ENCODE results near the gene KLF13. TPM values are rescaled to one million over a fixed set of nuclear protein-coding genes. Genes with fewer than 3 reads are reported as not detected.

Gene KLF13
- total RNA-seq, 1 donor from 2014 or later = 59.1 TPM

- no peak for TF ChIP-seq CTCF (IDR thresholded peaks at IDR 0.05)
- Mint-ChIP-seq H3K36me3 (ENCODE audit: low read depth) (no peaks in the 10 kb centered on the region), H3K4me1 (ENCODE audit: low read depth) (peaks cover 48% of the 10 kb centered on the region), H3K27ac (ENCODE audit: unreplicated experiment) (no peak overlapping the region), H3K27me3 (ENCODE audit: low read depth) (no peaks in the 10 kb centered on the region), H3K9me3 (ENCODE audit: low read depth) (no peaks in the 10 kb centered on the region), H3K4me3 (ENCODE audit: unreplicated experiment) (no peak overlapping the region)
- no peak for DNase-seq (ENCODE audit: low spot score)
Observed at GRCh38 chr15:31330836-31331235, 4.2 kb downstream of the KLF13 start.

GRCh38 chr15:31331389-31331788, 4.8 kb downstream of the KLF13 start:
- H3K27me3 Mint-ChIP-seq (ENCODE audit: low read depth) = no peaks in the 10 kb centered on the region
- no peaks in the 10 kb centered on the region for H3K9me3 Mint-ChIP-seq (ENCODE audit: low read depth)
- H3K36me3 Mint-ChIP-seq (ENCODE audit: low read depth) = no peaks in the 10 kb centered on the region
- no peak for TF ChIP-seq CTCF (IDR thresholded peaks at IDR 0.05)
- DNase-seq (ENCODE audit: low spot score) = no peak
- H3K27ac Mint-ChIP-seq (ENCODE audit: unreplicated experiment) = no peak overlapping the region
- H3K4me1 Mint-ChIP-seq (ENCODE audit: low read depth) = peaks cover 49% of the 10 kb centered on the region
- no peak overlapping the region for H3K4me3 Mint-ChIP-seq (ENCODE audit: unreplicated experiment)

- H3K27ac Mint-ChIP-seq (ENCODE audit: unreplicated experiment) = no peak overlapping the region
- no peaks in the 10 kb centered on the region for H3K27me3 Mint-ChIP-seq (ENCODE audit: low read depth)
- no peak for DNase-seq (ENCODE audit: low spot score)
- H3K4me3 Mint-ChIP-seq (ENCODE audit: unreplicated experiment) = no peak overlapping the region
- peaks cover 55% of the 10 kb centered on the region for H3K4me1 Mint-ChIP-seq (ENCODE audit: low read depth)
- no peaks in the 10 kb centered on the region for H3K9me3 Mint-ChIP-seq (ENCODE audit: low read depth)
- TF ChIP-seq CTCF (IDR thresholded peaks at IDR 0.05) = no peak
- no peaks in the 10 kb centered on the region for H3K36me3 Mint-ChIP-seq (ENCODE audit: low read depth)
Observed at GRCh38 chr15:31332020-31332680, 5.5 kb downstream of the KLF13 start.

- Mint-ChIP-seq H3K9me3 (ENCODE audit: low read depth) (no peaks in the 10 kb centered on the region), H3K4me1 (ENCODE audit: low read depth) (peaks cover 56% of the 10 kb centered on the region), H3K36me3 (ENCODE audit: low read depth) (no peaks in the 10 kb centered on the region), H3K4me3 (ENCODE audit: unreplicated experiment) (no peak overlapping the region), H3K27ac (ENCODE audit: unreplicated experiment) (no peak overlapping the region), H3K27me3 (ENCODE audit: low read depth) (no peaks in the 10 kb centered on the region)
- no peak for TF ChIP-seq CTCF (IDR thresholded peaks at IDR 0.05)
- no peak for DNase-seq (ENCODE audit: low spot score)
Observed at GRCh38 chr15:31332681-31333071, 6.0 kb downstream of the KLF13 start.

GRCh38 chr15:31333119-31333518, 6.5 kb downstream of the KLF13 start:
- H3K4me3 Mint-ChIP-seq (ENCODE audit: unreplicated experiment) = no peak overlapping the region
- no peaks in the 10 kb centered on the region for H3K27me3 Mint-ChIP-seq (ENCODE audit: low read depth)
- no peaks in the 10 kb centered on the region for H3K9me3 Mint-ChIP-seq (ENCODE audit: low read depth)
- no peak for TF ChIP-seq CTCF (IDR thresholded peaks at IDR 0.05)
- H3K27ac Mint-ChIP-seq (ENCODE audit: unreplicated experiment) = no peak overlapping the region
- H3K36me3 Mint-ChIP-seq (ENCODE audit: low read depth) = no peaks in the 10 kb centered on the region
- DNase-seq (ENCODE audit: low spot score) = no peak
- H3K4me1 Mint-ChIP-seq (ENCODE audit: low read depth) = peaks cover 60% of the 10 kb centered on the region
